ENCODE measurements around the gene CYLD.

DNA sequence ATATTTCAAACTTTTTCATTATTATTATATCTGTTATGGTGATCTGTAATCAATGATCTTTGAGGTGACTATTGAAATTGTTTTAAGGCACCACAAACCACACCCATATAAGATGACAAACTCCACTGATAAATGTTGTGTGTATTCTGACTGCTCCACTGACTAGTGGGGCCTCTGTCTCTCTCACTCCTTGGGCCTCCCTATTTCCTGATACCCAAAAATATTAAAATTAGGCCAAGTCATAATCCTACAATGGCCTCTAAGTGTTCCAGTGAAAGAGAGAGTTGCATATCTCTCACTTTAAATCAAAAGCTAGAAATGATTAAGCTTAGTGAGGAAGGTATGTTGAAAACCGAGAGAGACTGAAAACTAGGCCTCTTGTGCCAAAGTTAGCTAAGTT, 23.4 kb downstream of the CYLD start:
- TF ChIP-seq ZNF221 (tag by site-specific recombination; IDR thresholded peaks at IDR 0.05; ENCODE audit: borderline replicate concordance), result no peak
- TF ChIP-seq, protein P1, sequence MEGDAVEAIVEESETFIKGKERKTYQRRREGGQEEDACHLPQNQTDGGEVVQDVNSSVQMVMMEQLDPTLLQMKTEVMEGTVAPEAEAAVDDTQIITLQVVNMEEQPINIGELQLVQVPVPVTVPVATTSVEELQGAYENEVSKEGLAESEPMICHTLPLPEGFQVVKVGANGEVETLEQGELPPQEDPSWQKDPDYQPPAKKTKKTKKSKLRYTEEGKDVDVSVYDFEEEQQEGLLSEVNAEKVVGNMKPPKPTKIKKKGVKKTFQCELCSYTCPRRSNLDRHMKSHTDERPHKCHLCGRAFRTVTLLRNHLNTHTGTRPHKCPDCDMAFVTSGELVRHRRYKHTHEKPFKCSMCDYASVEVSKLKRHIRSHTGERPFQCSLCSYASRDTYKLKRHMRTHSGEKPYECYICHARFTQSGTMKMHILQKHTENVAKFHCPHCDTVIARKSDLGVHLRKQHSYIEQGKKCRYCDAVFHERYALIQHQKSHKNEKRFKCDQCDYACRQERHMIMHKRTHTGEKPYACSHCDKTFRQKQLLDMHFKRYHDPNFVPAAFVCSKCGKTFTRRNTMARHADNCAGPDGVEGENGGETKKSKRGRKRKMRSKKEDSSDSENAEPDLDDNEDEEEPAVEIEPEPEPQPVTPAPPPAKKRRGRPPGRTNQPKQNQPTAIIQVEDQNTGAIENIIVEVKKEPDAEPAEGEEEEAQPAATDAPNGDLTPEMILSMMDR (tag by site-specific recombination; IDR thresholded peaks at IDR 0.05), result no peak
- no peak for TF ChIP-seq WT1 (tag by site-specific recombination; IDR thresholded peaks at IDR 0.05)
- TF ChIP-seq ZNF174 (tag by site-specific recombination; IDR thresholded peaks at IDR 0.05), result no peak
- TF ChIP-seq TCF7L2 (IDR thresholded peaks at IDR 0.05; ENCODE audit: borderline replicate concordance, low read depth, low read length), result no peak
- no peak for TF ChIP-seq ZNF16 (tag by site-specific recombination; IDR thresholded peaks at IDR 0.05; ENCODE audit: low read depth)
- no peak for TF ChIP-seq KLF16 (tag by site-specific recombination; IDR thresholded peaks at IDR 0.05)
- TF ChIP-seq ZNF138 (tag by site-specific recombination; IDR thresholded peaks at IDR 0.05; ENCODE audit: borderline replicate concordance), result no peak
- TF ChIP-seq ZFHX2 (tag by site-specific recombination; conservative IDR thresholded peaks at IDR 0.05), result no peak
- TF ChIP-seq ZNF239 (tag by site-specific recombination; IDR thresholded peaks at IDR 0.05), result no peak
- TF ChIP-seq, protein P2, sequence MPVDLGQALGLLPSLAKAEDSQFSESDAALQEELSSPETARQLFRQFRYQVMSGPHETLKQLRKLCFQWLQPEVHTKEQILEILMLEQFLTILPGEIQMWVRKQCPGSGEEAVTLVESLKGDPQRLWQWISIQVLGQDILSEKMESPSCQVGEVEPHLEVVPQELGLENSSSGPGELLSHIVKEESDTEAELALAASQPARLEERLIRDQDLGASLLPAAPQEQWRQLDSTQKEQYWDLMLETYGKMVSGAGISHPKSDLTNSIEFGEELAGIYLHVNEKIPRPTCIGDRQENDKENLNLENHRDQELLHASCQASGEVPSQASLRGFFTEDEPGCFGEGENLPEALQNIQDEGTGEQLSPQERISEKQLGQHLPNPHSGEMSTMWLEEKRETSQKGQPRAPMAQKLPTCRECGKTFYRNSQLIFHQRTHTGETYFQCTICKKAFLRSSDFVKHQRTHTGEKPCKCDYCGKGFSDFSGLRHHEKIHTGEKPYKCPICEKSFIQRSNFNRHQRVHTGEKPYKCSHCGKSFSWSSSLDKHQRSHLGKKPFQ (tag by site-specific recombination; IDR thresholded peaks at IDR 0.05), result no peak

Measured in HEK293 (cell line).